Stimulated activated naive CD4-positive, alpha-beta T cell treated with Interleukin-2 at 50 U/mL for 16 hours (primary cell): Measurements from ENCODE around the gene NRF1.

Experiments
- DNase-seq: peaks from one replicate; lab custom pipeline; 2025; lab: John Stamatoyannopoulos, UW

Gene NRF1

DNA sequence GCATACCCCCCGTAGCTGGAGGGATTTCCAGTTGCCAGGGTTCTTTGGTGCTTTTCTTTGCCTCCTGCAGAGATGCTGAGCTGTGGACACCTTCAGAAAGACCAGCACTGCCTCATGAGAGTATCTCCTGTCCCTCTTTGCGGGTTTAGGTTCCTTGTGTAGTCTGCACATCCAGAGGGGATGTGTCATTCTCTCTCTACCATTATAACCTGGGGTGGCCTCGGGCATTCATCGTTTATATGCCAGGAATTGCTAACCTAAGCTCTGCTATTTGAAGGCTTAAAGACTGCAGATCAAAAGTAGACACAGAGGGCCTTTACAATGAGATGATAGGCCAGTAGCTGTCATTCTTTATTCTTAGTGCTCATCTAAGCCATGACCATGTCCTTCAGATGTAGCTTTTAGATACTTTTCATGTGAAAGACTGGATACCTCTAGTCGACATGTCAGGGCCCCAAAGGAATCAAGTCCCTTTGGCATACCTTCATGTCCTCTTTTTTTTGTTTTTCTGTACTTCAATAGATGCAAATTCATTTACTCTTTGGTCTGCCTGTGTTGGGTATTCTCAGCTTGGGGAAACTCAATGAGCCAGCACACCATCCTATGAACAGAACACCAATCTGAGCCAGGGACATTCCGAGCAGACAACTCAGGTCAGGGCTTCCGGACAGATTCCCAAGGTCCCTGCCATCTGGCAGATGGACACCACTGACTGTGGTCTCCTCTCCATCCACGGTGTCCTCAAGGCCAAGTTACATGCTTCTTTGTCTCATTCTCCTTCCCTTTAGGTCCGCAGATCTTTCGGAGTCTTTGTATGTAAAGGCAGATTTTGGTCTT is 129.3 kb downstream of the NRF1 start:
- DNase-seq: no peak

DNA sequence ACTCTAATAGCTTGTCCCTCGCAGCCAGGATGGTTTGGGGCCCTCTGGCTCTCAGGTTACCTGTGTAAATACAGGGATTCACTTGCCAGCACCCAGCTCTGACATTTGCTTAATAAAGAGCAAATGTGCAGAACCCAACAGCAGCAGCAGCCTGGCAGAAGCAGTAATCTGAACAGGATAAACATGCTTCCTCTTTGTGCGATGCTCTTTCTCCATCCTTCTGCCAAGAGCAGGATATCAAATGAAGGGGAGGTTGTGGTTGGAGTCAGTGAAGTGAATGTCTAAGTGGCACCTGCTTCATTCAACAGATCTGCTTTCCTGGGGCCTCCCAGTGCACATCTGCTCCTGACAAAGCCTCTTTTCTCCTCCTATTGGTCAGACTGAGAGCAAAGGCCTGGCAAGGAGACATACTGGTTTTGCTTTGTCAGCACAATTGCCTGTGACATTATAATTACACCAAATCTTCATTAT is 130.3 kb downstream of the NRF1 start:
- no peak for DNase-seq

DNA sequence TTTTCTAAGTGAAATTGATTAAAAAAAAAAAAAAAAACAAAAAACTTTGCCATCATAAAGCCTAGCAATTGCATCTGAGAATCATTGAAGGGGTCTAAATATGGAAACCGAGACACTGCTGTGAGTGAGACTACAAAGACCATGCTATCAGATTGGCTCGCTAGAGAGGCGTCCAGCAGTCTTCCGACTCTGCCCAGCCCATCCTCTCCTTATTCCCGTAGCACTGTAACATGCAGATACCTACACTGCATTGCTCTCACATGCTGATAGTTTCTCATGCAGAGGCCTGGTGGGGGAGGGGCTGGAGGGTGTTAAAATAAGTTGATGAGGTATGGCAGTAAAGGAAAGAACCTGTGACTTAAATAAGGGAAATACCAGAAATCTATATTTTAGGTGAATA is 130.7 kb downstream of the NRF1 start:
- DNase-seq: no peak

DNA sequence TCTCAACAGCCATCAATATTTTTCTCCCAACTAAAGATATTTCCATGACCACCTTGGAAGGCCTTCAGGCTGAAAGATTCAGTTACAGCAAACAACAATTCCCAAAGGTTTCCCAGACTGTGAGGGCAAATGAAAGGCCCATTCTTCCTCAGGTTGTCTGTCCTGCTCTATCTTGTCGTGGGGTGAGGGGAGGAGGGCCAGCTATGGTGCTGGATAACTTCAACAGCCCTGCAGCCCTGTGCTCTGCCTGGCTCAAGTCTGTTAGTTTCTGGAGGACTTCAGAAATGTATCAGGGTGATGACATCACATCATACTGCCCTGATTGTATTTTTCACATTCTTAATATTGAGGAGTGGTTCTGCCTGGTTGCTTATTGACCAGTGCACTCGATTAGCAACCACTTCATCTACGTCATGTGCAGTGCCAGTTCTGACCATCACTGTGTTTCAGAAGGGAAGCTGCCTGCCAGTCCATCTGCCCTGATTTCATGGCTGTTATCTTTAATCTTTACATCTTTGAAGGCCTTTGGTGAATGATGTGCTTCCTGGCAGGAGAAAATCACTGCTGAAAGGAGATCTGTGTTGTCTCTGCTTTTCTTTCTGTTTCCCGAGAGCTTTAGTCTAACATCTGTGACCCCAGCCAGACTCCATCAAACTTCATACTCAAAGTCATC is 135.5 kb downstream of the NRF1 start:
- no peak for DNase-seq

DNA sequence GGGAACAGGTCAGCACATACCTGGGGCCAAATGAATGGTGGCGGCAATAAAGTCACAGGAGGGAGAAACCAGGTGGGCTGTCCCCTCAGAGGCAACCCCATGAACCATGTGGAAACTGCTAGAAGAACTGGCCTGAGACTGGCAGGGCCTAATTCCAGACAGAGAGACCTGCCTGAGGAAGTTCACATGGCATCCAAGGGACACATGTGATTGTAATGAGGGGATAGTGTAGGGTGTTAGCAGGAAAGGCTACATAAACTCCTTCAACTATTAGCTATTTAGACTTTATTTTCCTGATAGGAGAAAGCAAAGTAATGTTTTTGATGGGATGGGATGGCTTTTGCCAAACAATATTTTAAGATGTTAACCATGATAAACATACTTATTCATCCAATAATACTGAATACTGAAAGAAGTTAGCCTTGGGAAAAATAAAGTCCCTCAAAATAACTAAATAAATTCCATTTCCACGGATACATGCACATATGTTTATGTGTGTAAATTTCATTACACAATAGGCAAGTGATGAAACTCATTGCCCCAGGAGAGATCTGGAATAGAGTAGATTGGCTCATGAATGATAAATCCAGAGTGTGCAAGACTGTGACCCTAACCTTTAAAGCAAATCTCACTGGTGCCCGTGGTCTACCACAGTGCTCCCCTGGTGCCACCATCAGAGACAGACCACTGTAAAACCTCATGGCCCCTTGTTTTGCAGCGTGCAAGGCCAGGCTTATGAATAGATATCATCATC is 137.0 kb downstream of the NRF1 start:
- DNase-seq: no peak

DNA sequence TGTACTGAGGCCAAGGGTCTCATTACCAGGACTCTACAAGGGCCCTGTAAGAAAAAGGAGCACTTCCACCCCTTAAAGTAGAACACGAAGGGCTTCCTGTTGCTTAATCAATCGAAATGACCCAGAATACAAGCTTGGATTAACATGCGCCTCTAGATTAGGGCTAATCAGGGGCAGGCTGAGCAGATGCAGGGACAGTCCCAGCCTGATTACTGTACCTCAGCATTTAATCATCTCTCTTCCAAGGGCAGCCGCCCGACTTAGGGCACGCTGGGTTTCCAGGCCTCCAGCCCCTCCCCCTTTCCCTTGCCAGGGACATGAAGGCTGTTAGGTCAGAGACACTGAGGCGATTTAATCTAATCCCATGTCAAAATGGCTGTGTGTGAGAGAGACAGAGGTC is 138.6 kb downstream of the NRF1 start:
- no peak for DNase-seq

DNA sequence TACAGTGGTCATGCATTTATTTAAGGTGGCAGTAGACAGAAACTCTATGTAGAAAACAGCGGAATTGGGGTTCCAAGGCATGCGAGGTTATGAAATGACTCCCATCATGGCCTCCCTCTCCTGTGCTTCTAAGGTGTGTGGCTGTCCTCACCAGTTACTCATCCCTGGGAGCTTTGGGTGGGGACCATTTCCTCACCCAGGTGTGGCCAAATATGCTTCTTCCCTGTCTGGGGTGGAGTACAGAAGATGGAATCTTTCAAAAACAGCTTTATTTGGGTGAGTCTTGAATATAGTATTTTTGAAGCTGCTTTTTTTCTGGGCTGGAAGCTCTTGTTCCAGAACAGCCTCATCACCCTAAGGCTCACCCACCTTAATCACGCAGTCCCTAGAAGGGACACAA is 139.0 kb downstream of the NRF1 start:
- no peak for DNase-seq

DNA sequence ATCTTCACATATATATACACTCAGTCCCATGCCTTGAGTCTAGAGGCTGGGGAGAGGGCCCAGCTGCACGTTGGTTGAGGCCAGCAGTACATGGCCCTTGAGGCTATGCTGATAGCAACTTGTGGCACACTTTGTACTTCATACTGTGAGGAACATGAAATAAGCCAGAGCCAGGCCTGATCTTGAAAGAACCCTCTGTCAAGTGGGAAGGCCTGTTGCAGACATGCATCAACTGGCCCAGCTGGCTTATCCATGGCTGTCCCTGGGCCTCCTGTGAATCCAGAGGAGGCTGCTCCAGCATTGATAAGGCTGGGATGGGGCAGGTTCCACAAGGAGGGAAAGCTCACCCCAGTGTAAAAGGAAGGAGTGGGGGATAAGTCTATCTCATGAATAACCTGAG is 140.4 kb downstream of the NRF1 start:
- DNase-seq: no peak

DNA sequence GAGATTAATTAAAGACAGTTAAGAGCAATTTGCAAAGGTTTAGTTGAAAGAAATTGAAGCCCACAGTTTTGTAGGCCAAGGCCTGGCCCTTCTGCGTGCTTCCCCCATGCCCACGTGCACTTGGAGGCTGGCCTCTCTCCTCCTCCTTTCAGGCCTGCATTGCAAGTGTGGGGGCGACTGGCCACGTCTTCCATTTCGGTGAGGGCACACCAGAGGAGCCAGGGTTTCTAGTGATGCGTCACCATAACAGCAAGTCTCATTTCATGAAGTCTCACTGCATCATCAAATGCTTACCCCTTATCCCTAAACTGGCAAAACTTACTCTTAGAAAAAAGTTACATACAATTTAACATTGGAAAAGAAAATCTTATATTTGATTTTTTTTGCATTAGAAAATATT is 141.2 kb downstream of the NRF1 start:
- DNase-seq: no peak

DNA sequence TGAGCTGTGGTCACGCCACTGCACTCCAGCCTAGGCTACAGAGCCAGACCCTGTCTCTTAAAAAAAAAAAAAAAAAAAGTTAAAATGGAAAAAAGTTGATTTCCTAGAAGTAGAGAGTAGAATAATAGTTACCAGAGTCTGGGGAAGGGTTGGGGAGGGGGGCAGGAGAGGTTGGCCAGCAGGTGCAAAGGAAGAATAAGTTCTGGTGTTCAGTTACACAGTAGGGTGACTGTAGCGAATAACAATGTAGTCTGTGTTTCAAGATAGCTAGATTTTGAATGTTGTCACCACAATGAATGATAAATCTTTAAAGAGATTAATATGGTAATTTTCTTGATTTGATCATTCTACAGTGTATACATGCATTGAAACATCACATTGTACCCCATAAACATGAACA is 142.9 kb downstream of the NRF1 start:
- no peak for DNase-seq

DNA sequence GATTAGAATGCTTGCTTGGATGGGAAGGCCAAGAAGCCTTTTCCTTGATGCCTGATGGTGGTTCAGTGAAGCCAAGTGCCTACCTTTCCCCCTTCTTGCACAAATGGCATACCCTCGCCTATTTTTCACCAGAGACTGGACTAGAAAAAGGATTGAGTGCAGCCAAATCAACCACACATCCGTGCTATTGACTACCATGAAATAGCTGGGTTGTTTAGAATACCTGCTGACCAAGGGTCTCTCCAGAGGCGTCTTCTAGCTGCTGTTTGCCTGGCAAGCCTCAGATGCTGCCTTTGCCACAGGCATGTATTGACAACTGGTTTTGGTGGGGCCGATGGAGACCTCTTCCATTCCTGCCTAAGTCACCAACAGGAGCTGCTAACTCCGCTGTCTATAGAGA is 146.5 kb downstream of the NRF1 start:
- no peak for DNase-seq

DNA sequence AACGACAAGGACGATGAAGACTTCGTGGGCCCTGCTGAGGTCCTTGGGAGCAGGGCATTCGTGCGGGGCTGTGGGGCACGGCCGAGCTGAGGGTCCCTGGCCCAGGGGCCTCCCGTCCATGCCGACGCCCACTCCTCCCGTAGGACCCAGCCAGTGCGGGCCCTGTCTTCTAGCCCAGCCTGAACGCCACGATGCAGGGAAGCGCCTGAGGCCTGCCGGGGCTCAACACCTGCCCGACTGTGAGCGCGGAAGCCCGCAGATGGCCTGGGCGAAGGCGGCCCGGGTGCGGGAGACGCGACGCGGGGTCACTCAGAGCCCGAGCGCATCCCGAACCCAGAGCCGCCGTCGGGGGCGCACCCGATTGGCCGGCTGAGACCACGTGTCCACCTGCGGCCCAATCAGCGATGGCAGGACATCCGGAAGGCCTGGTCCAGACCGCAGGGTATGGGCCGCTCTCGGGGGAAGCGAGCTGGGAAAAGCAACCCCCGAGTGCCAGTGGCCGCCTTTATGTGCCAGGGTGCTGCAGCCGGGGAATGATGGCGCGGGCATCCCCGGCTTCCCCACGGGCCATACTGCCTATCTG is 151.0 kb downstream of the NRF1 start:
- DNase-seq: no peak

DNA sequence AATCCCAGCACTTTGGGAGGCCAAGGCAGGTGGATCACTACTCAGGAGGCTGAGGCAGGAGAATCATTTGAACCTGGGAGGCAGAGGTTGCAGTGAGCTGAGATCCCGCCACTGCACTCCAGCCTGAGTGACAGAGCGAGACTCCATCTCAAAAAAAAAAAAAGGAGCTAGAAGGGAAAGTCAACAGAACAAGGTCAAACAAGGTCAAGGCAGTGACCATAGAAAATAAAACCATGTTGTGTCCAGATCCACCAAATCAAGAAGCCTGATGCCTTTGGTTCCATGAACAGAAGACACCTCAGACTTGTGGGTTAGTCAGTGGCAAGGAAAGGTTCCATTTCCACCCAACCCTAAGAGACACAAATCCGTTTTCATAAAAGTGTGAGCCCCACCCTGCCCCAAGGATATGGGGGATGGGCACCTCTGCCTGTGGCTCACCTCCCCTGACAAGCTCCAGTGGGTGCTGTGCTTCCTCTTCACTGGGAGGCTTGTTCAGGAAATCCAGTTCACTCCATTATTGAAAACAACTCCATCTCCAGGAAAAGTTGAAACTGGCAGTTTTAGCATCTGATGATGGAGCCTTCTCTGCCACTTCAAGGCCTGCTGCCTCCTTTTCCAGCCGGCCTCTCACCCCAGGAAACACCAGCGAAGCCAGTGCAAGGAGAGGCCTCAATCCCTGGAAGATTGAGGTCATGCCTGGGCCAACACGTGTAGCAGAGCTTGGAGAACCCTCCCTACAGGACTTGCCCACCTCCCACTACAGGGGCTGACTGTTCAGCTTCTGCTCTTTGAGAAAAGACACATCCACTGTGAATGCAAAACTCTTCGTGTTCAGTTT is 152.9 kb downstream of the NRF1 start:
- DNase-seq: no peak

DNA sequence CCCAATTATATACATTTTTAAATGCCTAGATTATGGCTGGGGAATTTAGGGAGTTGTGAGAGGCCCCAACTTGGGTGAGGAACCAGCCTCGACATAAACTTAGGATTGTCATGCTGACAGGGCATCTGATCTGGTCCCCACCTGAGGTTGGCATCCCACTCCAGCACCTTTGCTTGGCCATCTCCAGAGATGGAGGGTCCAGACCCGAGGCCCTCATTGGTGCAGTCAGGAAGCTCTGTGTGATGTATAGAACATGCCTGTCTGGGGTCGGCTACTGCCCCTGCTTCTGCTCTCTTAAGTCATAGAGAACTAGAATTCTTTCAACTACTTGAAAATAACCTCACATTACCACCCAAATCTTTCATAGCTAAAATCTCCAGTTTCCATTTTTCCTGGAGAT is 153.8 kb downstream of the NRF1 start:
- no peak for DNase-seq

DNA sequence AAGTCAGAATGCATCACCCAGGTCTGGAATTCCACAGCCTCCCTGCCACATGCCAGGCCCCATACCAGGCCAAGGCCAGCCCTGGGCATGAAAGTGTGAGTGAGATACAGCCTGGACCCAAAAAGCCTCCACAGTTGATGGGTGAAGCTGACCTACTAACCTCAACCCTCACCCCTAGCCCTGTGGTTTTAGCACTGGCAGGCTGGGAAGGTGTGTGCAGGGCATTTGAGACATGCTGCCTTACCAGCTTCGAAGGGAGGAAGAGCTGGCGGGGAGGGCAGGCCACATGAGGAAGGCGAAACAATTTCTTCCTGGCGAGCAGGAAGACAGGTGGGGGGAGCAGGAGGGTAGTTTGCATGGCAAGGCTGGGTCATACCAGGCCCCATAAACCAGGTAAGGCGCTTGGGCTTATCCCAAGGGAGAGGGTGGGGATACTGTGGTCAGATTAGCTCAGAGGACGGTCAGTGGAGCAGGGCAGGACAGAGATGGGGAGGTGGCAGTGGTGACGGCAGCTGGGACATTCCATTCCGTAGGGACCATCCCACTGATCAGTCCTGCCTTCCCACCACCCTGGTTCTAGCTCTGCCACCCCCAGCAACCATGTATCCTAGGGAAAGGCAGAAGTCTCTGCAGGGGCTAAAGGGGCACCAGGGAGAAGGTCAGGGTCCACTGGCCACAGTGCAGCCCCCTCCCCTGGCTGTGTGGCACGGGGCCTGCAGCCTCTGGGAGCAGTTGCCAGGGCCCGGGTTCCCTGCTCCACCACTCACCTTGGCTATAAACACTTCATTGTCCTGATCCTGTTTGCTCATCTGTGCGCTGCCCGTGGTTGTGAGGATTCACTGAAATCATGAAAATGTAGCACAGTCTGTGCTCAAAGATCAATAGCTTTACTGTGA is 155.8 kb downstream of the NRF1 start:
- DNase-seq: no peak

DNA sequence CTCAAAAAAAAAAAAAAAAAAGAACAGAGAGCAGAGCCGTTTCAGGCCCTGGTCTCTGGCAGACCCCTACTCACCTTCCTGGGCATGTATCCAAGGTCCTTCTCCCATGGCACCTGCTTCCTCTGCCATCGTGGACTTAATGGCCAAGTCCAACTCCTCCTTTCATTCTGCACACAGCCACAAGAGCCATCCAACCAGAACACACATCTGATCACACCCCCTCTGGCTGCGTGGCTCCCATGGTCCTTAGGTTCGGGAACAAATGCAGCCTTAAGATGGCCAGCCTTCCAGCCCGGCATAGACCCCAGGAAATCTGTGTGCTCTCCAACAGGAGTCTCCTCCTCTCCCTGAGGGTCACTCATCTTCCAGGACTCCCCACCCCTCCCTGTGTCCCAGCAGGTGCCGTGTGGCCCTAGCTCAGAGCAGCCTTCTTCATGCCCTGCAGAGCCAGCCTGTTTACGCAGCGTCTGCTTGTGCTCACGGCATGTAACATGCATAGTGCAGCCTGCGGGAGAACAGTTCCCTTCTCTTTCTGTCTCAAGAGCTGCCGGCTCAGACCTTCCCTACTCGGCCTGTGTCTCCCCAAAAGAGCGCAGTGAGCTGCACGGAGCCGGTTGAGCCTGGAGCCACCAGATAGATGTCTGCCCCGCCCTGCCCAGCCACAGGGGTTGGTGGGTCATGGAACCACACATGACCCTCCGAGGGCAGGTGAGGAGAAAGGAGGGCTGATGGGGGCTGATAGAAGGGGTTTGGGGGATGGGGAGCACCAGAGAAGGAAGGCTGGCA is 157.3 kb downstream of the NRF1 start:
- no peak for DNase-seq

DNA sequence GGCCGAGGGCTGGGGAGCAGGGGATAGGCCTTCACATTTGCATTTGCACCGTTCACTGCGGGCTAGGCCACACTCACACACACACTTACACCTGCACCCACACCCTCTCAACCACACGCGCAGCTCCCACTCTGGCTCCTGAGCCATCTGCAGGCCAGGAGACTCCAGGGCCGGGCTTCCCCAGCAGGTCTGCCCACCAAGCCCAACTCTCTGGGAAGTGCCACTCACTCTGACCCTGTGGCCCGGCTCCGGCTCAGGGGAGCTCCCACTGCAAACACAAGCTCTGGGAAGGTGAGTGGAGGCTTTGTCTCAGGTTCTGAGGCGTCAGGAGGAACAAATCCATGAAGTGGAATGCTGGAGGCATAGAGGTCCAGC is 157.9 kb downstream of the NRF1 start:
- DNase-seq: no peak

DNA sequence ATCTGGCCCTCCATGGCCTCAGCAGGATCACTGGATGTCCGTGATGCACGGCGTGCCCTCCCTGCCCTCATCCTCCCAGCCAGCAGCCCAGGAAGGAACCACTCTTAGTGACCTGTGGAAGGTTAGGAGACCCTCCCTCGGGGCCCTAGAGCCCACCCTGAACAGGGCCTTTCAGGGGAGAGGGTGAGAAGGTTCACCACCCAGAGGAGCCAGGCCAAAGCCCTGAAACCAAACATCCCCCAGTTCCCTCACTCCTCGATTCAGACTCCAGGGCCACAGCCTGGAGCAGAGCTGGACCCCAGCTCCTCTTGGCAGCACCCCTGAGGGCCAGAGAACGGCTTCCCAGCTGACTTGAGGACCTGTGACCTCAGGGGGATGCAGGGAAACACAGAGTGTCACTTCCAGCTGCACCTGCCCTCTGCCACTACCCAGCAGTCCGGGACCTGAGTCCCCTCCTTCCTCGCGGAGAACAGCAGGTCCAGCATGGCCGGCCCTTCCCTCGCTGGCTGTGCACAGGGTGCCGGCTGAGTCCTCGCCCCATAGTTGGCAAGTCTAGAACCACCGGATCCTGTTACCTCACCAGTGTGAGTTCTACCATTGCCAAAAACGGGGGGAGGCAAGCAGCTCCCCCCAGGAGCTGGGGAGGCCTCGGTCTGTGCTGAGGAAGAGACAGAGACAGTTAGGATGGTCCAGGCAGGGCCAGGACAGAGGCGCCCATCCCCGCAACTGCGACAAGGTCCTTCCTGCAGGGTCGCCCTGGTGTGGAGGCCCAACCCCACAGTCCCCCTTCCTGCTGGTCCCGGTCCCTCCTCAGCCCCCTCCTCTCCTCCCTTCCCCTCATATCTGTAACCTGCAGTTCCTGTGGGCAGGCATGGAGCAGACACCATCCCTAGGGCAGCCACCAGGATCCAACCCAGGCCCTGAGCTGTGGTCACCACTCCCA is 158.6 kb downstream of the NRF1 start:
- DNase-seq: no peak
